ENCODE measurements around the gene ATRIP.

Gene ATRIP

GRCh38 chr3:48402281-48402732 is 44.2 kb upstream of the ATRIP start:
- TF ChIP-seq POLR2A (IDR thresholded peaks at IDR 0.05; ENCODE audit: extremely low read depth, insufficient read length) (no peak), MAX (IDR thresholded peaks at IDR 0.05; ENCODE audit: low read depth, low read length) (peak; percentile 70), CTCF (IDR thresholded peaks at IDR 0.05; ENCODE audit: low read depth, low read length) (no peak), MYC (IDR thresholded peaks at IDR 0.05; ENCODE audit: low read depth, low read length) (peak; percentile 62)
- DNase-seq (ENCODE audit: low read depth) = peak; percentile 45
- no peak overlapping the region for H3K4me3 ChIP-seq (ENCODE audit: low read depth, low read length)

GRCh38 chr3:48402907-48403306 is 43.6 kb upstream of the ATRIP start:
- no peak overlapping the region for H3K4me3 ChIP-seq (ENCODE audit: low read depth, low read length)
- TF ChIP-seq CTCF (IDR thresholded peaks at IDR 0.05; ENCODE audit: low read depth, low read length) (no peak), MYC (IDR thresholded peaks at IDR 0.05; ENCODE audit: low read depth, low read length) (no peak), MAX (IDR thresholded peaks at IDR 0.05; ENCODE audit: low read depth, low read length) (no peak), POLR2A (IDR thresholded peaks at IDR 0.05; ENCODE audit: extremely low read depth, insufficient read length) (no peak)
- no peak for DNase-seq (ENCODE audit: low read depth)

GRCh38 chr3:48403533-48404439 is 42.8 kb upstream of the ATRIP start:
- H3K4me3 ChIP-seq (ENCODE audit: low read depth, low read length) = no peak overlapping the region
- TF ChIP-seq MYC (IDR thresholded peaks at IDR 0.05; ENCODE audit: low read depth, low read length) = no peak
- no peak for TF ChIP-seq POLR2A (IDR thresholded peaks at IDR 0.05; ENCODE audit: extremely low read depth, insufficient read length)
- no peak for TF ChIP-seq CTCF (IDR thresholded peaks at IDR 0.05; ENCODE audit: low read depth, low read length)
- TF ChIP-seq MAX (IDR thresholded peaks at IDR 0.05; ENCODE audit: low read depth, low read length) = no peak
- no peak for DNase-seq (ENCODE audit: low read depth)

GRCh38 chr3:48404440-48405342 is 41.8 kb upstream of the ATRIP start:
- no peak overlapping the region for H3K4me3 ChIP-seq (ENCODE audit: low read depth, low read length)
- DNase-seq (ENCODE audit: low read depth) = no peak
- no peak for TF ChIP-seq POLR2A (IDR thresholded peaks at IDR 0.05; ENCODE audit: extremely low read depth, insufficient read length)

- no peak for TF ChIP-seq MYC (IDR thresholded peaks at IDR 0.05; ENCODE audit: low read depth, low read length)
- no peak for TF ChIP-seq MAX (IDR thresholded peaks at IDR 0.05; ENCODE audit: low read depth, low read length)
- no peak for TF ChIP-seq CTCF (IDR thresholded peaks at IDR 0.05; ENCODE audit: low read depth, low read length)
- no peak for TF ChIP-seq POLR2A (IDR thresholded peaks at IDR 0.05; ENCODE audit: extremely low read depth, insufficient read length)
- no peak for DNase-seq (ENCODE audit: low read depth)
- no peak overlapping the region for H3K4me3 ChIP-seq (ENCODE audit: low read depth, low read length)
Observed at GRCh38 chr3:48405343-48405881, 41.1 kb upstream of the ATRIP start.

Measured in NB4 (cell line).